ENCODE results near the gene MEG3. TPM values are rescaled to one million over a fixed set of nuclear protein-coding genes. Genes with fewer than 3 reads are reported as not detected.
"Not testable (repeated sequence)": the region's sequence is repeated elsewhere in the genome, so short reads cannot be mapped to it uniquely, and the experiment has no call there.

MEG3 gene
- total RNA-seq, 4 donors from 2014 or later = 34.9 to 169 (median 117) TPM

GRCh38 chr14:100800041-100800440, 25.9 kb upstream of the MEG3 start:
- no peak for ATAC-seq (ENCODE audit: low FRiP score)
- DNase-seq (ENCODE audit: low spot score) = no peak
- TF ChIP-seq CTCF (IDR thresholded peaks at IDR 0.05) = no peak

- not testable (repeated sequence) for ATAC-seq (ENCODE audit: low FRiP score); DNase-seq (ENCODE audit: low spot score)
These were observed 24.5 kb upstream of the MEG3 start for GRCh38 chr14:100801433-100801832.

GRCh38 chr14:100802179-100802578, 23.7 kb upstream of the MEG3 start:
- ATAC-seq (ENCODE audit: low FRiP score) (no peak), DNase-seq (ENCODE audit: low spot score) (no peak)
- TF ChIP-seq CTCF (IDR thresholded peaks at IDR 0.05) = no peak

GRCh38 chr14:100802766-100803165, 23.2 kb upstream of the MEG3 start:
- DNase-seq (ENCODE audit: low spot score) (no peak), ATAC-seq (ENCODE audit: low FRiP score) (no peak)
- TF ChIP-seq CTCF (IDR thresholded peaks at IDR 0.05) = no peak

GRCh38 chr14:100803226-100803625, 22.7 kb upstream of the MEG3 start:
- no peak for TF ChIP-seq CTCF (IDR thresholded peaks at IDR 0.05)
- ATAC-seq (ENCODE audit: low FRiP score) (peak; percentile 86), DNase-seq (ENCODE audit: low spot score) (no peak)

- DNase-seq (ENCODE audit: low spot score) = no peak
- TF ChIP-seq CTCF (IDR thresholded peaks at IDR 0.05) = no peak
- ATAC-seq (ENCODE audit: low FRiP score) = peak; percentile 20
These were observed 22.2 kb upstream of the MEG3 start for GRCh38 chr14:100803676-100804075.

GRCh38 chr14:100804138-100804537, 21.8 kb upstream of the MEG3 start:
- DNase-seq (ENCODE audit: low spot score) (no peak), ATAC-seq (ENCODE audit: low FRiP score) (no peak)
- TF ChIP-seq CTCF (IDR thresholded peaks at IDR 0.05) = no peak

All from omental fat pad (tissue), 4 donors.